HG02571 (cell line): ENCODE results near the gene SLC15A1.
A peak's percentile ranks its signal among the peaks of the same experiment; 100 is the strongest.
"Not testable (repeated sequence)": the region's sequence is repeated elsewhere in the genome, so short reads cannot be mapped to it uniquely, and the experiment has no call there.

Experiments used
- ATAC-seq: cut with Tn5 transposase; IDR thresholded peaks from one replicate; pipeline ENCODE4 v1.9.1; 2021; ENCODE audit warnings: mild to moderate bottlenecking, moderate library complexity; ENCODE audit not compliant: unreplicated experiment

SLC15A1 gene

DNA sequence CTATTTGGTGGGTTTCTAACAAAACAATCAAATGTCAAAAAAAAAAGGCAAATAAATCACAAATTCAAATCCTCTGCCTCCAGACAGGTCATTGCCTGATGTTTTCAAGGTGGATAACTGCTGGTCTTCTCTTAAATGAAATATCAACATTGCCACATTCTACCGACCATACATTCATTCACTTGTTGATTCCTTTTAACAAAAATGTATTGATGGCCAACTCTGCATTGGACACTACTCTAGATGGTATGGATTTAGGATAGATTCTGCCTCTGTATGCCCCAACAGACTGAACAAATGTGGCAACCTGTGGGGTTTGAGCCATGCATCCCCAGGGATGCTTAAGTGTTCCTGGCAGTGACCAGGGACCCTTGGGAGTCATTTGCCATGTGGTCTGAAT, 88.0 kb downstream of the SLC15A1 start:
- no peak for ATAC-seq

DNA sequence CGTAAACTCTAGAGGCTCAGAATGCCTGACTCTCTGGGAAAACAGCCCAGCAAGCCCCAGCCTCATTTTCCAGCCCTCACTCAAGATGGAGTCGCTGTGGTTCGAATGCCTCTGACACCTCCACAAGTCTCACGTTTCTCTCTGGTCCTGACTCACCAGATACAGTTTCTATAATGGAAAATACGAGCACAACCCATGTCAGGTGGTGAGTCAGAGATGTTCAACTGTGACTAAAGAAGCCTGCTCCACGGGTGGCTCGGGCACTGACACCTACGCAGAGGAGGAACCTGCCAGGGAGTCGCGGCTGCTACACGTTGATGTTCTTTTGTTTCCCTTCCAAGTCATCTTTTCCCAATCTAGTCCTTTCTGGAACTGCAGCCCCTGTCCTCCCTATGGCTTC, 88.4 kb downstream of the SLC15A1 start:
- ATAC-seq: no peak

DNA sequence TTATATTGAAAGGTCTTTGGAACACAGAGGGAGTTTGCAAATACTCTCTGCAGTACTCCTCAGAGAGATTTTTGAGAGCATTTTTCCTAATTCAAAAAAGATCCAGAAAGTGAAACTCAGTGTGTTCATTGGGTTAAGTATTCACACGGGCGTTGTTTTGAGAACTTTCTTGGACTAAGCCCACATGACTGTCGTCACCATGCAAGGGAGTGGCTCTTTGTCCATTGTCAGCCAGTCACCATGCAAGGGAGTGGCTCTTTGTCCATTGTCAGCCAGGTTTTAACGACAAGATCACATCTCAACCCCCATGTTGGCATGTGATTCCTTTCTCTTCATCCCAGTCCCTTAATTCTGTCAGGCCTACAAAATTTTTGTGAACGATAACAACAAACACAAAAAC, 94.3 kb downstream of the SLC15A1 start:
- ATAC-seq: no peak

DNA sequence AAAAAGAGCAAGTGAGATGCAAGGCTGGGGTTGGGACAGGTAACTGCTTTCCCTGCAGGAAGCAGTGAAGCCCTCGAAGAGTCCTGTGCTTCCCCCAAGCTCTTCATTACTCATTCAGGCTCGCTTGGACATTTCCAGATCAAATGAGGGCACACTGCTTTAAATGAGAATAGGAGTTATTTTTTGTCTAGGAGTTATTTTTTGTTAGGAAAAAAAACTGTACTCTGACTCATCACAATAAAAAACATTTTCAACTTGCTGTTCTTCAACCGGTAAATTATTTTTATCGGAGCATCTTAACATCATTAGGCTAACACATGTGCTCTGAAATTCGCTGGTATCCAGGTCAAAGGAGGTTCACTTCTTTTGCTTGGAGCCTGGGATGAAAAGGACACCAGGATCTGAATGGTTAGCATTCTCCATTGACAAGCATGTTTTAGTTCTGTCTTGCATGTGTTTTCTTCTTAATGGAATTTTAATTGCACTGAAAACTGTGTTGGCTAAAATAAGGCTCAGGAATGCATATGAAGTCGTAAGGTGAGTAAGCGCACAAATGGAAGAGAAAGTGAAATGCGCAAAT, 94.9 kb downstream of the SLC15A1 start:
- no peak for ATAC-seq

DNA sequence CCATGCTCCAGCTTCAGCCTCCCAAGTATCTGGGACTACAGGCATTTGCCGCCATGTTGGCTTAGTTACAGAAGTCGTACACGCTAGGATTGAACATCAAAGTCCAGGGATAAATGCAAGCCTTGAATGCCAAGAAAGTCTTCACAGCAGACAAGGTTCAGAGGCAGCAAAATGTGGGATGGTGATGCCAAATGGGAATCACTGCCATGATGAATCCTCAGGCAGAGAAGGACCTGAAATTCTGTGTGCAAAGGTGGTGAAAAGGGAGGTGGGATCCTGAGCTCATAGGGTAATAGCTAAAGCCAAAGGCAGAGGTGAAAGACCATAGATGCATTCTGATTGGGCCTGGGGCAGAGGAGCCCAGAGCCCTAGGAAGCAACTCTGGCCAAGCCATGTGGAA, 96.2 kb downstream of the SLC15A1 start:
- ATAC-seq: no peak

DNA sequence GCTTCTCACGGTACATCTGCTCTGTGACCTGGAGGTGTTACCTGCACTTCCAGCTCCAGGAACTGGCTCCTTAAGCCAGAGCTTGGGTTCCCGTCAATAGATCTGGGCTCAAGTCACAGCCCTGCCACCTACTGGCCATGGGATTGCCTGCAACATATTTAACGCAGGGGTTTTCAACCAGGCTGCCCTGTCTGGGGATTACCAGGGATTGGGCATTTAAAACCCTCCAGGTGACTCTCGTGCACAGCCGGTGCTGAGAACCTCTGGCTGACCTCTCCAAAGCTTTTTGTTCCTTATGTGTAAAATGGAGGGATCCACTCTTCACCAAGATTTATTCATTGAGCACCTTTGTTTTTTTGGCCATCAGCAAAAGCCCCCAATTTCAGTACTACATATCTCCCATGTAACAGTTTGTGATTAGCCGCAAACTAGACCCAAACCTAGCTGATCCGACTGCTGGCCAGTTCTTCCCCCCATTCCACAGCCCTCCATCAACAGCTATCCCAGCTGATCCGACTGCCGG, 98.9 kb downstream of the SLC15A1 start:
- peak; percentile 96 for ATAC-seq

DNA sequence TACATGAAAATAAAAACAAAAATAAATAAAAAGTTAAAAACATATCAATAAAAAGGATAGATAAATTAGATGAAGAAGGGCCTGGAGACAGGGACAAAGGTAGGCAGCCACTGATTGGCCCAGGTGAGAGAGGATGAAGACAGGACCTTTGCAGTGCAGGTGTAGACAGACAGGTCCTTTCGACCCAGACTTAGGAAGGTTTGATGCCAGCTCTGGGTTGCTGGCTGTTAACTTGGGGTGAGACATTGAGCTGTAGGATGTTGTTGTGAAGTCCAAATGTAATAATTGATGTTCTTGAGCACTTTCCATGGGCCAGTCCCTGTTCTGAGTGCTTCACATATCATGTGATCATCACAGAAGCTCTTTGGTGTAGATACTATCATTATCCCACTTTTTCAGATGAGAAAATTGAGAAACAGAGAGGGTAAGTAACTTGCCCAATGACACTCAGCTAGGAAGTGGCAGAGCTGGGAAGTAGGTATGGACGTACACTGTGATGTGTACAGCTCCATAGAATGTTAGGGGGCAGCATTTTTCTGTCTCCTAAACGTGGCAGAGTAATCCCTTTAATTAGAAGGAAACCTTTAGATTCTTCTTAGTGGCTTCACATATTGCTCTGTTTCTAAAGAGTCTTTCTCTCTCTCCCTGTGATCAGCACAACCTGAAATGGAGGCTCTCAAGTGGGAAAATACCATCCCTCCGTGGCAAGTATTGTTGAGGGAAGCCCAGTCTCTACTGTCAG, 99.6 kb downstream of the SLC15A1 start:
- no peak for ATAC-seq

DNA sequence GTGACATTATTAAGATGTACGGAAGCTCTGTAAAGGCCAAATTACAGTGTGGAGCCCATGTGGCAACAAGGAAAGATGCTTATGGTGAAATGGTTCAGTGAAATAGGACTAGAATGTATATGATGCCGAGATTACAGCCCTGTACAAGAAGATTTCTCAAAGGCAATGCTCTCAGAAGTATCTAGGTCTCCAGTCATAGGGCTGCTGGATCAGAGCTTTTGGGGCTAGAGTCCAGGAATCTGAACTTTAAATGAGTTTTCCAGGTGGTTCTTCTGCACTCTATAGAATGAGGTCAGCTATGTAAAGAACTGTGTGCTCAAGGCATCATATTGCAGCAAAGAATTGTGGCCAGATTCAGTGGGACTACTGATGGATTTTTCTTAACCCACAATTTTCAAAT, 100.2 kb downstream of the SLC15A1 start:
- no peak for ATAC-seq

DNA sequence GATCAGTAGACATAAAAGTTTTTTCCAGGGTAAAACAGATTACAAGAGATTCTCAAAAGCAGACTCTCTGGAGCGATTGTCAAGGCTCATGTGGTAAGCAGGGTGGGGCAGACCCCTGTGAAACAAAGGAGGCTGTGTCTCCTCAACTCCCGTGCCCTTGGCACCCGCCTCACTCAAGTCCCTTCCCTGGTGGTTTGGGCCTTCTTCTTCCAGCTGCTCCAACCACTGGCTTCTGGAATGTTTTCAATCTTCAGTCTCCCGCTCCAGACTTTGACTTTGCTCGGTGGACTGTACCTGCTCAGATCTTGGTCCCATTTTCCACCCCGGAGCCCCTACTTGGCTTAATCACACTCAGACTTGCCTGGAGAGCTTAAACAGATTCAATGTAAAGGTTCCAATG, 100.7 kb downstream of the SLC15A1 start:
- no peak for ATAC-seq

DNA sequence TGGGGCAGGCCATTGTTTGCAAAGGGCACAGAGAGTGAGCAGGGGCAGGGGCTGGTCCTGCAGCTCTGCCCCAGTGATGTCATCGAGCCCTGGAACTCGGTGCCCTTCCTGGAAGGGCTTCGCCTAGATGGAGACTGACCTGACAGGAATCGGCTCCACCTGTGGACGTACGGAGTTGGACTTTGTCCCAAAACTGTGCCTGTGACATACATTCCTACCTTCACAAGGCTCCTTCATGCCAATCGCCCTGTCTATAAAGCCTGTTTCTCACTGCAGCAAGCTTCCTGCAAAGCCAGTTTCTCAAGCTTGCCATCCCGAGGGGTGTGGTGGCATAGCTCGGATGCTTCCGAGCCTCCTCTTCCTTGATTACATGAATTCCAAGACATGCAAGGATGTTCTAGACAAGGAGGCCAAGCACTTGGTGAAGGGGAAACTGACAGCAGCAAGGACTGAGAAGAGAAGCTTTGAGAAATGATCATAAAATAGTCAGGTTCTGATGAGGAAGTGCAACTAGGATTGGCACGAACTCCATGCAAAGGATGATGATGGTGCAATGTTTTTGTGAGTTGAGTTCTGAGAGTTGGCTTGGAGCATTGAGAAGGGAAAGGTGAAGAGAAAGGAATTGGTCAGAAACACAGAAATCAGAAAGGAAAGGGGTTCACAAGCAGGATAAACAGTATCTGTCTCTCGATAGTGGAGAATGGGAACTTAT, 101.9 kb downstream of the SLC15A1 start:
- no peak for ATAC-seq

DNA sequence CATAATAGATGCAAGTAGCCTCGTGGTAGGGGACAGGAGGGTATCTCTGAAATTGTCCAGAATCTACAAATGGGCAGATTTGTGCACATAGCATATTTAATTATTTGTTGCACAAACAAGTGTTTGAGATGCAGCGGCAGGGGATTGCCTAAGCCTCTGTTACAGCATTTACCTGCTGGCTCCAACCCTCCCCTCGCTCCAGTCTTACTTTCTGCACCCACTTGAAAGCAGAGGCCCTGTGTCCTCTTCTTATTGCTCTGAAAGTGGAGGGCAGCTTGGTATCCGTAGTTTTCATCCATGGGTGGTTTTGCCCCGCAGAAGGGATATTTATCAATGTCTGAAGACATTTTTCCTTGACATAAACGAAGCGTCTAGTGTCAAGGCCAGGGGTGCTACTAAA, 102.6 kb downstream of the SLC15A1 start:
- no peak for ATAC-seq

DNA sequence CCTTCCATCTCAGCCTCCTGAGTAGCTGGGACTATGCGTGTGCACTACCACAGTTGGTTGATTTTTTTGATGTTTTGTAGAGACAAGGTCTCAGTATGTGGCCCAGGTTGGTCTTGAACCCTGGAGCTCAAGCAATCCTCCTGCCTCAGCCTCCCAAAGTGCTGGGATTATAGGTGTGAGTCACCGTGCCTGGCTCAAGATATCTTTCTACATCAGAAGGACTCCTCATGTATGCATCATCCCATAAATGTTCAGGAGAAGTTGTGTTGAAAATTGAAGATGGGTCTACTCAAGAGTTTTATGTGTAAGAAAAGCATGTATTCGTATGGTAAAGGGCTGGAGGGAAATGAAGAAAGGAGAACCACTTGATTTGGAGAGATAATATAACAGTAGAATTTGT, 103.8 kb downstream of the SLC15A1 start:
- ATAC-seq: no peak

DNA sequence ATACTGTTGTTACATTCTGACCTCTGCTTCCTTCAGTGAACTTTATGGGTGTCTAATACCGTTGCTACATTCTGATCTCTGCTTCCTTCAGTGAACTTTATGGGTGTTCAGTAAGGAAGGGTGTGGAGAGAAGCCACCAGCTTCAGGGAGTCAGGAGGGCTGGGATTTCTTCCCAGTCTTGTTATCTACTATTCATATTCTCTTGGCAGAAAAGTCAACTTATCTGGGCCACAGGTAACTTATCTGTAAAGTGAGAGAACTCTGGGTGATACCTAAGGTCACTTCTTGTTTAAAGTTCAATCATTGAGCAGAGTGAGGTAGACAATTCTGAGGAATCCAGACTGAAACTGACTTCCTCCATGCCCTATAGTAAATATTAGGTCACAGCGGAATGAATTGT, 104.3 kb downstream of the SLC15A1 start:
- ATAC-seq: no peak

DNA sequence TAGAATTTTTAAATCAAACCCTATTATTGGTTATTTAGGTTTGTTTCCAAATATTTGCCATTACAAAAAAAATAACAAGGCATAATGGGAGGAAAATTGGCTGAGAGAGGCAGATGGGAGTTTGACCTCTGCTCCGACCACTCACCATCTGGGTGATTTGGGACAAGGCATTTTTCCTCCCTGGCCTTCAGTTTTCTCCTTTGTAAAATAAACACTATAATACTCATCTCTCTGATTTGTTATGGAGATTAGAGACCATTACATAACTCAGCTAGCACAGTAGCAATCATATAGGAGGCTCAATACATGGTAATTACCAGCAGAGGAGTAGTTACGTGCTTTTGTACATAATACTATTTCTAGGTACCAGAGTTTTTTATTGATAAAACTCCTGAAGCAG, 105.4 kb downstream of the SLC15A1 start:
- no peak for ATAC-seq

DNA sequence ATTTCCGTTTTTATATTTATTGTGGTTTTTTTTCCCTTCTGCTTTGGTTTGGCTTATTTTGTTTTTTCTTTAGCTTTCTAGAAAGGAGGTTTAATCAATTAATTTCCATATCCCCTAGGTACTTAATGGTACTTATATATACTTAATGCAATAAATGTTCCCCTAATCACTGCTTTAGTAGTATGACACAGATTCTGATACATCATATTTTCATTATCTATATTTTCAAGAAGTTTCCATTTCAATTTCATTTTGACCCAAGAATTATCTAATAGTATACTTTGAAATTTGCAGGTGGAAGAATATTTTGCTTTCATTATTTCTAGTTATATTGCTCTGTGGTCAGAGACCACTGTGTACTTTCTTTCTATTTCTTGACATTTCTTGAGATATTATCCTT, 109.0 kb downstream of the SLC15A1 start:
- ATAC-seq: no peak

DNA sequence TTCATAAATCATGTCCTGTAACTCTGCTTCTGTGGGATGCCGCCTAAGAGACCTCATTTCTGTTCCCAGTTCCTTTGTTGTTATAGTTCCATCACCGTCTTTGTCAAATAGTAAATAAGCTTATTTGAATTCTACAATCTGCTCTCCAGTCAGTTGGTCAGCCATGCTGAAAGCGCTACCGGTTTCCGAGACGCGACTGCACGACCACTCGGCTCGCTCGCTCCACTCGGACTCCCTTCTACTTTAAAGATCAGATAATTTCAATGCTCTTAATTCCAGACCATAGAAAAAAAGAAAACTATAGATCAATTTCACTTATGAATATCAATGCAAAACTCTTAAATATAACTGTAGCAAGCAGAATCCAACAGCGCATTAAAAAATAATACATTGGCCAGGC, 111.4 kb downstream of the SLC15A1 start:
- no peak for ATAC-seq

DNA sequence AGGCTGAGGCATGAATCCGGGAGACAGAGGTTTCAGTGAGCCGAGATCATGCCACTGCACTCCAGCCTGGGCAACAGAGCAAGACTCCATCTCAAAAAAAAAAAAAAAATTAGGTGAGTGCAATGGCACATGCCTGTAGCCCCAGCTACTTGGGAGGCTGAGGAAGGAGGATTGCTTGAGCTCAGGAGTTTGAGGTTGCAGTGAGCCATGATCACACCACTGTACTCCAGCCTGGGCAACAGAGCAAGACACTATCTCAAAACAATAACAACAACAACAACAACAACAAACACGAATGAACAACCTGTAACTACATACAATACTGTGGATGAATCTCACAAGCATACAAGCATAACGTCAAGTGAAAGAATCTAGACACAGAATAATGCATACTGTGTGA, 112.7 kb downstream of the SLC15A1 start:
- ATAC-seq: not testable (repeated sequence)

DNA sequence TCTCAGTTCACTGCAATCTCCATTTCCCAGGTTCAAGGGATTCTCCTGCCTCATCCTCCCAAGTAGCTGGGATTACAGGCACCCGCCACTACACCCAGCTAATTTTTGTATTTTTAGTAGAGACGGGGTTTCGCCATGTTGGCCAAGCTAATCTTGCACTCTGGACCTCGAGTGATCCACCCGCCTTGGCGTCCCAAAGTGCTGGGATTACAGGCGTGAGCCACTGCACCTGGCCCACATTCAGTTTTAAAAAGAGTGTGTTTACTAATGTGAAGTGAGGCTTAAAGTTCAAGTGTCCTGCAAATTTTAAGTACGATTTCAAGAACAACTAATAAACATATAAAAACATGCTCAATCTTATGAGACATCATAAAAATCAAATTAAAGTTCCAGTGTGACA, 114.1 kb downstream of the SLC15A1 start:
- not testable (repeated sequence) for ATAC-seq
